ENCODE data around the gene CLASP1.

GRCh38 chr2:121697108-121697631 lies 47.9 kb upstream of the CLASP1 start:
- TF ChIP-seq CTCF (IDR thresholded peaks at IDR 0.05) (no peak), TCF7L2 (IDR thresholded peaks at IDR 0.05; ENCODE audit: low read depth, low read length) (no peak)
